ENCODE data around the gene CCDC34. TPM values are rescaled to one million over a fixed set of nuclear protein-coding genes. Genes with fewer than 3 reads are reported as not detected.
"Not testable (repeated sequence)": the region's sequence is repeated elsewhere in the genome, so short reads cannot be mapped to it uniquely, and the experiment has no call there.

The CCDC34 gene
- total and polyA plus RNA-seq, 5 donors from 2014 or later, result 1.3 to 3.1 (median 2.0) TPM

DNA sequence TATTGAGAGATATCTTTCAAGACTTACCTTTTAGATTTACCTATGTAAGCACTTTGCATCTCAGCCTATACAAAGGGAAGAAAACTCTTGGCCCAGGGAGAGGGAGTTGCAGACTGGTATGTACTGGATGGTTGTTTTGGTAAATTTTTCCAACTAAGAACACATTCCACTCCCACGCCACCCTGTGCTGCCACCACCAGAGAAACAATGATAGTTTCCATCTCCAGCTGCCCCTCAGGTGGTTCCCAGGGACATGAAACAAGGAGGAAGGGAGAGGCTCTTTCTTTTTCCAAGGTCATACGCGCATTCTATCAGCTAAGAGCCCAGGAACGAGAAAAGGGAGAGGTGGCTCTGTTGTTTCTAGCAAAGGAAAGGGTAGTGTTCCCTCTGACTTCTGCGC lies 34.4 kb downstream of the CCDC34 start:
- H3K27me3 Mint-ChIP-seq, result peaks cover 2% of the 10 kb centered on the region
- no peaks in the 10 kb centered on the region for H3K36me3 ChIP-seq (ENCODE audit: control insufficient read depth, insufficient read depth, low read length)
- H3K9me3 ChIP-seq (ENCODE audit: control insufficient read depth in 2 of 2, low read length in 2 of 2), result no peaks in the 10 kb centered on the region
- H3K27ac ChIP-seq (ENCODE audit: insufficient read depth, low read length, poor library complexity, severe bottlenecking), result no peak overlapping the region
- H3K9me3 Mint-ChIP-seq, result peaks cover 0 to 5% (median 2%) of the 10 kb centered on the region in 7 donors
- no peak overlapping the region for H3K4me3 ChIP-seq (ENCODE audit: low read depth, low read length)
- H3K27me3 ChIP-seq (ENCODE audit: control insufficient read depth, insufficient read depth, low read length), result no peaks in the 10 kb centered on the region
- no peaks in the 10 kb centered on the region for H3K4me1 ChIP-seq (ENCODE audit: control insufficient read depth, insufficient read depth, low read length, poor library complexity, severe bottlenecking)
- no peak overlapping the region for H3K27ac Mint-ChIP-seq
- H3K4me3 Mint-ChIP-seq, result no peak overlapping the region
- no peaks in the 10 kb centered on the region for H3K4me1 Mint-ChIP-seq
- DNase-seq (no peak), ATAC-seq (ENCODE audit: low read depth in 2 of 2) (no peak)
- H3K36me3 Mint-ChIP-seq, result peaks cover 3% of the 10 kb centered on the region

DNA sequence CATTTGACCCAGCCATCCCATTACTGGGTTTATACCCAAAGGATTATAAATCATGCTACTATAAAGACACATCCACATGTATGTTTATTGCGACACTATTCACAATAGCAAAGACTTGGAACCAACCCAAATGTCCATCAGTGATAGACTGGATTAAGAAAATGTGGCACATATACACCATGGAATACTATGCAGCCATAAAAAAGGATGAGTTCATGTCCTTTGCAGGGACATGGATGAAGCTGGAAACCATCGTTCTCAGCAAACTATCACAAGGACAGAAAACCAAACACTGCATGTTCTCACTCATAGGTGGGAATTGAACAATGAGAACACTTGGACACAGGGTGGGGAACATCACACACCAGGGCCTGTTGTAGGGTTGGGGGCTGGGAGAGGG lies 36.0 kb downstream of the CCDC34 start:
- H3K9me3 ChIP-seq (ENCODE audit: control insufficient read depth in 2 of 2, low read length in 2 of 2); H3K4me3 ChIP-seq (ENCODE audit: low read depth, low read length); ATAC-seq (ENCODE audit: low read depth in 2 of 2); H3K27ac ChIP-seq (ENCODE audit: insufficient read depth, low read length, poor library complexity, severe bottlenecking); H3K27ac Mint-ChIP-seq; H3K27me3 ChIP-seq (ENCODE audit: control insufficient read depth, insufficient read depth, low read length); H3K36me3 Mint-ChIP-seq; H3K27me3 Mint-ChIP-seq; H3K4me1 Mint-ChIP-seq; H3K4me1 ChIP-seq (ENCODE audit: control insufficient read depth, insufficient read depth, low read length, poor library complexity, severe bottlenecking); DNase-seq; H3K4me3 Mint-ChIP-seq; H3K36me3 ChIP-seq (ENCODE audit: control insufficient read depth, insufficient read depth, low read length); H3K9me3 Mint-ChIP-seq: not testable (repeated sequence)

DNA sequence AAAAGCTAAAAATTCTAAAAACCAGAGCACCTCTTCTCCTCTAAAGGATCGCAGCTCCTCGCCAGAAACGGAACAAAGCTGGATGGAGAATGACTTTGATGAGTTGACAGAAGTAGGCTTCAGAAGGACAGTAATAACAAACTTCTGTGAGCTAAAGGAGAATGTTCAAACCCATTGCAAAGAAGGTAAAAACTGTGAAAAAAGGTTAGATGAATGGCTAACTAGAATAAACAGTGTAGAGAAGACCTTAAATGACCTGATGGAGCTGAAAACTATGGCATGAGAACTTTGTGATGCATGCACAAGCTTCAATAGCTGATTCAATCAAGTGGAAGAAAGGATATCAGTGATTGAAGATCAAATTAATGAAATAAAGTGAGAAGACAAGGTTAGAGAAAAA lies 40.8 kb downstream of the CCDC34 start:
- not testable (repeated sequence) for H3K27me3 Mint-ChIP-seq; H3K27ac Mint-ChIP-seq; H3K4me1 Mint-ChIP-seq; H3K4me3 ChIP-seq (ENCODE audit: low read depth, low read length); H3K36me3 Mint-ChIP-seq; H3K27me3 ChIP-seq (ENCODE audit: control insufficient read depth, insufficient read depth, low read length); H3K9me3 ChIP-seq (ENCODE audit: control insufficient read depth in 2 of 2, low read length in 2 of 2); ATAC-seq (ENCODE audit: low read depth in 2 of 2); H3K9me3 Mint-ChIP-seq; H3K36me3 ChIP-seq (ENCODE audit: control insufficient read depth, insufficient read depth, low read length); DNase-seq; H3K4me1 ChIP-seq (ENCODE audit: control insufficient read depth, insufficient read depth, low read length, poor library complexity, severe bottlenecking); H3K4me3 Mint-ChIP-seq; H3K27ac ChIP-seq (ENCODE audit: insufficient read depth, low read length, poor library complexity, severe bottlenecking)

DNA sequence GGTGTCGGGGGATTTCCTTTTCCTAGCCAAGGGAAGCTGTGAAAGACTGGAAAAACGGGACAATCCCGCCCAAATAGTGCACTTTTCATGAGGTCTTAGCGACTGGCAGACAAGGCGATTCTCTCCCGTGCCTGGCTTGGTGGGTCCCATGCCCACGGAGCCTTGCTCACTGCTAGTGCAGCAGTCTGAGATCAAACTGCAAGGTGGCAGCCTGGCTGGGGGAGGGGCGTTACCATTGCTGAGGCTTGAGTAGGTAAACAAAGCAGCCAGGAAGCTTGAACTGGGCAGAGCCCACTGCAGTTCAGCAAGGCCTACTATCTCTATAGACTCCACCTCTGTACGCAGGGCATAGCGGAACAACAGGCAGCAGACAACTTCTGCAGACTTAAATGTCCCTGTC lies 41.7 kb downstream of the CCDC34 start:
- H3K27ac ChIP-seq (ENCODE audit: insufficient read depth, low read length, poor library complexity, severe bottlenecking); H3K27me3 ChIP-seq (ENCODE audit: control insufficient read depth, insufficient read depth, low read length); H3K36me3 ChIP-seq (ENCODE audit: control insufficient read depth, insufficient read depth, low read length); H3K9me3 ChIP-seq (ENCODE audit: control insufficient read depth in 2 of 2, low read length in 2 of 2); H3K27me3 Mint-ChIP-seq; ATAC-seq (ENCODE audit: low read depth in 2 of 2); H3K27ac Mint-ChIP-seq; H3K4me1 ChIP-seq (ENCODE audit: control insufficient read depth, insufficient read depth, low read length, poor library complexity, severe bottlenecking); H3K36me3 Mint-ChIP-seq; DNase-seq; H3K4me1 Mint-ChIP-seq; H3K9me3 Mint-ChIP-seq; H3K4me3 ChIP-seq (ENCODE audit: low read depth, low read length); H3K4me3 Mint-ChIP-seq: not testable (repeated sequence)

DNA sequence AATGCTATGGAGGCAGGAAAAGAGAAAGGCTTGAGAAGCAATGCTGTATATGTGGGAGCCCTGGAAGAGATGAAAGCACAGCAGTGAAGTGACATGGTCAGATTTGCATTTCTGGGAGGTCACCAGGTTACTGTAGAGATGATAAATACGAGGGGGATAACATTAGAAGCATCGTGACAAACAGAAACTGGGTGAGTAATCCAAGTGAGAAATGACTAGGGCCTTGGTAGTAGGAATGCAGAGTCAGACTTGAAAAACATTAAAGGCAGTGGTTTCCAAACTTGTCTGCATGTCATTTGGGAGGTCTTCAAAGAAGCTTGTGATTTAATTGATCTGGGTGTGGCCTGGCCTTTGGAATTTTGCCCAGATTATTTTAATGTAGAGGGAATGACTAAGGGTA lies 43.9 kb downstream of the CCDC34 start:
- no peaks in the 10 kb centered on the region for H3K36me3 Mint-ChIP-seq
- H3K4me3 Mint-ChIP-seq, result no peak overlapping the region
- no peak overlapping the region for H3K4me3 ChIP-seq (ENCODE audit: low read depth, low read length)
- H3K27me3 ChIP-seq (ENCODE audit: control insufficient read depth, insufficient read depth, low read length), result no peaks in the 10 kb centered on the region
- H3K27me3 Mint-ChIP-seq, result peaks cover 9% of the 10 kb centered on the region
- no peaks in the 10 kb centered on the region for H3K4me1 ChIP-seq (ENCODE audit: control insufficient read depth, insufficient read depth, low read length, poor library complexity, severe bottlenecking)
- no peaks in the 10 kb centered on the region for H3K36me3 ChIP-seq (ENCODE audit: control insufficient read depth, insufficient read depth, low read length)
- DNase-seq (peak in 1 of 3 donors; percentile 2), ATAC-seq (ENCODE audit: low read depth in 2 of 2) (no peak)
- H3K4me1 Mint-ChIP-seq, result no peaks in the 10 kb centered on the region
- H3K9me3 Mint-ChIP-seq, result peaks cover 0 to 5% (median 0%) of the 10 kb centered on the region in 7 donors
- no peak overlapping the region for H3K27ac Mint-ChIP-seq
- H3K27ac ChIP-seq (ENCODE audit: insufficient read depth, low read length, poor library complexity, severe bottlenecking), result no peak overlapping the region
- H3K9me3 ChIP-seq (ENCODE audit: control insufficient read depth in 2 of 2, low read length in 2 of 2), result no peaks in the 10 kb centered on the region

DNA sequence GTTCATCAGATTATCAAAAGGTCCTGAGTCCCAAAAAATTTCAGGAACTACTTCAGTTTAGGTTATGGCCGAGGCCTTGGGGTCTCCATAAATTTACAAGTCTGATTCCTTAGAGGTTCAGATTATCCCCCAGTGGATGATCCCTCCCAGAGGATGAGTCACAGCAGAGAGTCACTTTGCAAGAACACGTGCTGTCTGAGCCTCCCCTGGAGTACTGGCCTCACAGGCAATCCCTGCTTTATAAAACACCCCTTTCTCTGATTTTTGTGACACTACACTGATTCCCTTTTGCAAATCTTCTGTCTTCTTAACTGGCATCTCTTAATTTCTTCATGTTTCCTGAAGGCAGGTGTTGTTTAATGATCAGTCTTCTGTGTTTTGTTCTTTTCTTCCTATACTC lies 45.3 kb downstream of the CCDC34 start:
- Histone ChIP-seq H3K4me3 (ENCODE audit: low read depth, low read length) (no peak overlapping the region), H3K27ac (ENCODE audit: insufficient read depth, low read length, poor library complexity, severe bottlenecking) (no peak overlapping the region), H3K9me3 (ENCODE audit: control insufficient read depth in 2 of 2, low read length in 2 of 2) (no peaks in the 10 kb centered on the region), H3K36me3 (ENCODE audit: control insufficient read depth, insufficient read depth, low read length) (no peaks in the 10 kb centered on the region), H3K27me3 (ENCODE audit: control insufficient read depth, insufficient read depth, low read length) (no peaks in the 10 kb centered on the region), H3K4me1 (ENCODE audit: control insufficient read depth, insufficient read depth, low read length, poor library complexity, severe bottlenecking) (no peaks in the 10 kb centered on the region)
- Mint-ChIP-seq H3K27ac (no peak overlapping the region), H3K36me3 (no peaks in the 10 kb centered on the region), H3K4me1 (no peaks in the 10 kb centered on the region), H3K27me3 (peaks cover 4% of the 10 kb centered on the region), H3K9me3 (peaks cover 0 to 3% (median 0%) of the 10 kb centered on the region in 7 donors), H3K4me3 (no peak overlapping the region)
- no peak for DNase-seq
- ATAC-seq (ENCODE audit: low read depth in 2 of 2), result no peak

DNA sequence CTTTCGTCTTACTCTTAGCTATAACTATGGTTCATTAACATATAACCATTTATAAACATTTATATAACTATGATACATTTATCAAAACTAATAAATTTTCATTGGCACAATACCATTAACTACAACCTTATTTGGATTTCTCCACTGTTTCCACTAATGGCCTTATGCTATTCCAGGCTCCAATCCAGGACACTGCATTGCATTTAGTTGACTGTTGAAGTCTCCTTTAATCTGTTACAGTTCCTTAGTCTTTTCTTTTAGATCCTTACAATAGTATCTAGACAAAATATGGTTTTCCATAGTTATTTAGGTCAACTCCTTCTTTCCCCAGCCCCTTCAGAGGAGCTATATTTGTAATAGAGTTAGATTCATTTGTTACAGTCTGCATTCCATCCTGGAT lies 47.2 kb downstream of the CCDC34 start:
- H3K9me3 ChIP-seq (ENCODE audit: control insufficient read depth in 2 of 2, low read length in 2 of 2), result no peaks in the 10 kb centered on the region
- no peaks in the 10 kb centered on the region for H3K27me3 ChIP-seq (ENCODE audit: control insufficient read depth, insufficient read depth, low read length)
- H3K4me1 ChIP-seq (ENCODE audit: control insufficient read depth, insufficient read depth, low read length, poor library complexity, severe bottlenecking), result no peaks in the 10 kb centered on the region
- ATAC-seq (ENCODE audit: low read depth in 2 of 2) (no peak), DNase-seq (no peak)
- peaks cover 7% of the 10 kb centered on the region for H3K27me3 Mint-ChIP-seq
- no peaks in the 10 kb centered on the region for H3K4me1 Mint-ChIP-seq
- no peaks in the 10 kb centered on the region for H3K36me3 ChIP-seq (ENCODE audit: control insufficient read depth, insufficient read depth, low read length)
- peaks cover 0 to 2% (median 0%) of the 10 kb centered on the region in 7 donors for H3K9me3 Mint-ChIP-seq
- no peak overlapping the region for H3K4me3 ChIP-seq (ENCODE audit: low read depth, low read length)
- no peaks in the 10 kb centered on the region for H3K36me3 Mint-ChIP-seq
- no peak overlapping the region for H3K4me3 Mint-ChIP-seq
- no peak overlapping the region for H3K27ac Mint-ChIP-seq
- H3K27ac ChIP-seq (ENCODE audit: insufficient read depth, low read length, poor library complexity, severe bottlenecking), result no peak overlapping the region

DNA sequence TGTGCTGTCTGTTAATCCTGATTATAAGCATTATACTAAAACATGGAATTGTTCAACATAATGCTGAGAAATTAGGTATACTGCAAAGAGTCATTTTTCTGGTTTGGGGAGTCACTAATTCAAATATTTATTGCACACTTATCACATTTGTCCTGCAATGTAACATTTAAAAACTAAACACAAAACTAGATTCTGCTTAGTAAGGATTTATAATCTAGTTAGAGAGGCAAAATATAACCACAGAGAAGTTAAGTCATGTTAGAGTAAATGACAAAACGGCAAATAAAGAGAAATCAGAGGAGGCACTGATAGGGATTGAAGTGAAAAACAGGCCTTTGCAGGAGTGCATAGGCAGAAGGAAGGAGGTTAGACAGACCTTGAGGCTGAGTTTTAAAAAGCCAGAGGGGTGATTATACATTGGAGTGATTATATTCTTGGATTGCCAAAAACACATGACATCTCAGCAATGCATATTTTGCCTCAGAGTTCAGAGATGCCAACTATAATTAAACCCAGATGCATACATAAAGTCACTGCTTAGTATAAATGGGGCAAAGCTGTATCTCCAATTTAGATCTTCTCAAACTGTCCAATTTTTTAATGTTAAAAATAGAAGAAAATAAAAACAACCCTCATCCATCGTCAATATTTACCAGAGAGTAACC lies 49.7 kb downstream of the CCDC34 start:
- peaks cover 11% of the 10 kb centered on the region for H3K27me3 Mint-ChIP-seq
- H3K36me3 ChIP-seq (ENCODE audit: control insufficient read depth, insufficient read depth, low read length), result no peaks in the 10 kb centered on the region
- no peak overlapping the region for H3K4me3 Mint-ChIP-seq
- no peak overlapping the region for H3K4me3 ChIP-seq (ENCODE audit: low read depth, low read length)
- no peaks in the 10 kb centered on the region for H3K4me1 ChIP-seq (ENCODE audit: control insufficient read depth, insufficient read depth, low read length, poor library complexity, severe bottlenecking)
- no peak overlapping the region for H3K27ac ChIP-seq (ENCODE audit: insufficient read depth, low read length, poor library complexity, severe bottlenecking)
- peaks cover 0 to 2% (median 0%) of the 10 kb centered on the region in 7 donors for H3K9me3 Mint-ChIP-seq
- ATAC-seq (ENCODE audit: low read depth in 2 of 2) (no peak), DNase-seq (no peak)
- H3K9me3 ChIP-seq (ENCODE audit: control insufficient read depth in 2 of 2, low read length in 2 of 2), result no peaks in the 10 kb centered on the region
- H3K27ac Mint-ChIP-seq, result no peak overlapping the region
- no peaks in the 10 kb centered on the region for H3K36me3 Mint-ChIP-seq
- no peaks in the 10 kb centered on the region for H3K4me1 Mint-ChIP-seq
- no peaks in the 10 kb centered on the region for H3K27me3 ChIP-seq (ENCODE audit: control insufficient read depth, insufficient read depth, low read length)

Measured in CD4-positive, CD25-positive, alpha-beta regulatory T cell (primary cell).